Measurements from ENCODE around the gene AKR7A3. TPM values are rescaled to one million over a fixed set of nuclear protein-coding genes. Genes with fewer than 3 reads are reported as not detected.
"Not testable (repeated sequence)": the region's sequence is repeated elsewhere in the genome, so short reads cannot be mapped to it uniquely, and the experiment has no call there.

Gene AKR7A3
- total RNA-seq, 1 donor from 2014 or later = 2.1 TPM

- DNase-seq (ENCODE audit: low spot score, unreplicated experiment) = no peak
- no peaks in the 10 kb centered on the region for H3K27me3 Mint-ChIP-seq
- no peak for TF ChIP-seq CTCF (IDR thresholded peaks at IDR 0.05; ENCODE audit: unreplicated experiment)
- no peaks in the 10 kb centered on the region for H3K9me3 Mint-ChIP-seq (ENCODE audit: low read depth)
- H3K27ac Mint-ChIP-seq = no peak overlapping the region
- H3K4me3 Mint-ChIP-seq (ENCODE audit: low read depth) = no peak overlapping the region
- H3K4me1 Mint-ChIP-seq (ENCODE audit: low read depth) = peaks cover 3% of the 10 kb centered on the region
- H3K36me3 Mint-ChIP-seq (ENCODE audit: insufficient read depth) = peaks cover 31% of the 10 kb centered on the region
Measured at GRCh38 chr1:19305880-19306279, 17.3 kb upstream of the AKR7A3 start.

- not testable (repeated sequence) for H3K4me3 Mint-ChIP-seq (ENCODE audit: low read depth); H3K4me1 Mint-ChIP-seq (ENCODE audit: low read depth); H3K9me3 Mint-ChIP-seq (ENCODE audit: low read depth); H3K27ac Mint-ChIP-seq; H3K27me3 Mint-ChIP-seq; DNase-seq (ENCODE audit: low spot score, unreplicated experiment)
- peaks cover 34% of the 10 kb centered on the region for H3K36me3 Mint-ChIP-seq (ENCODE audit: insufficient read depth)
Measured at GRCh38 chr1:19304081-19304480, 15.5 kb upstream of the AKR7A3 start.

- H3K4me3 Mint-ChIP-seq (ENCODE audit: low read depth) = no peak overlapping the region
- DNase-seq (ENCODE audit: low spot score, unreplicated experiment) = no peak
- H3K27ac Mint-ChIP-seq = no peak overlapping the region
- no peaks in the 10 kb centered on the region for H3K27me3 Mint-ChIP-seq
- peaks cover 32% of the 10 kb centered on the region for H3K36me3 Mint-ChIP-seq (ENCODE audit: insufficient read depth)
- peaks cover 11% of the 10 kb centered on the region for H3K9me3 Mint-ChIP-seq (ENCODE audit: low read depth)
- no peaks in the 10 kb centered on the region for H3K4me1 Mint-ChIP-seq (ENCODE audit: low read depth)
- TF ChIP-seq CTCF (IDR thresholded peaks at IDR 0.05; ENCODE audit: unreplicated experiment) = no peak
Measured at GRCh38 chr1:19300211-19300610, 11.6 kb upstream of the AKR7A3 start.

- peaks cover 26% of the 10 kb centered on the region for H3K9me3 Mint-ChIP-seq (ENCODE audit: low read depth)
- no peak for TF ChIP-seq CTCF (IDR thresholded peaks at IDR 0.05; ENCODE audit: unreplicated experiment)
- no peak overlapping the region for H3K27ac Mint-ChIP-seq
- H3K27me3 Mint-ChIP-seq = peaks cover 7% of the 10 kb centered on the region
- H3K36me3 Mint-ChIP-seq (ENCODE audit: insufficient read depth) = peaks cover 35% of the 10 kb centered on the region
- no peak overlapping the region for H3K4me3 Mint-ChIP-seq (ENCODE audit: low read depth)
- H3K4me1 Mint-ChIP-seq (ENCODE audit: low read depth) = no peaks in the 10 kb centered on the region
- DNase-seq (ENCODE audit: low spot score, unreplicated experiment) = no peak
Measured at GRCh38 chr1:19294638-19295037, 6.1 kb upstream of the AKR7A3 start.

GRCh38 chr1:19289244-19289643 lies 674 bp upstream of the AKR7A3 start:
- Mint-ChIP-seq H3K27ac (peak overlapping the region; percentile 33), H3K36me3 (ENCODE audit: insufficient read depth) (peaks cover 13% of the 10 kb centered on the region), H3K4me1 (ENCODE audit: low read depth) (peaks cover 5% of the 10 kb centered on the region), H3K9me3 (ENCODE audit: low read depth) (peaks cover 5% of the 10 kb centered on the region), H3K4me3 (ENCODE audit: low read depth) (peak overlapping the region; percentile 53), H3K27me3 (peaks cover 26% of the 10 kb centered on the region)
- TF ChIP-seq CTCF (IDR thresholded peaks at IDR 0.05; ENCODE audit: unreplicated experiment) = no peak
- no peak for DNase-seq (ENCODE audit: low spot score, unreplicated experiment)

GRCh38 chr1:19287436-19288185 lies 959 bp downstream of the AKR7A3 start:
- DNase-seq (ENCODE audit: low spot score, unreplicated experiment) = no peak
- no peak for TF ChIP-seq CTCF (IDR thresholded peaks at IDR 0.05; ENCODE audit: unreplicated experiment)
- peak overlapping the region; percentile 42 for H3K4me3 Mint-ChIP-seq (ENCODE audit: low read depth)
- H3K4me1 Mint-ChIP-seq (ENCODE audit: low read depth) = peaks cover 5% of the 10 kb centered on the region
- H3K27ac Mint-ChIP-seq = no peak overlapping the region
- peaks cover 8% of the 10 kb centered on the region for H3K36me3 Mint-ChIP-seq (ENCODE audit: insufficient read depth)
- H3K27me3 Mint-ChIP-seq = peaks cover 26% of the 10 kb centered on the region
- H3K9me3 Mint-ChIP-seq (ENCODE audit: low read depth) = no peaks in the 10 kb centered on the region

- H3K27me3 Mint-ChIP-seq = peaks cover 26% of the 10 kb centered on the region
- not testable (repeated sequence) for H3K4me1 Mint-ChIP-seq (ENCODE audit: low read depth); H3K4me3 Mint-ChIP-seq (ENCODE audit: low read depth); H3K9me3 Mint-ChIP-seq (ENCODE audit: low read depth); H3K27ac Mint-ChIP-seq; DNase-seq (ENCODE audit: low spot score, unreplicated experiment); H3K36me3 Mint-ChIP-seq (ENCODE audit: insufficient read depth)
Measured at GRCh38 chr1:19285807-19286206, 2.8 kb downstream of the AKR7A3 start.

GRCh38 chr1:19285366-19285765 lies 3.2 kb downstream of the AKR7A3 start:
- H3K27ac Mint-ChIP-seq; DNase-seq (ENCODE audit: low spot score, unreplicated experiment); H3K36me3 Mint-ChIP-seq (ENCODE audit: insufficient read depth); H3K9me3 Mint-ChIP-seq (ENCODE audit: low read depth); H3K4me1 Mint-ChIP-seq (ENCODE audit: low read depth); H3K4me3 Mint-ChIP-seq (ENCODE audit: low read depth): not testable (repeated sequence)
- H3K27me3 Mint-ChIP-seq = peaks cover 26% of the 10 kb centered on the region

All from progenitor cell of endocrine pancreas (in vitro differentiated cells).